IMR-90 (cell line): ENCODE data around the gene EPB41L3. TPM values are rescaled to one million over a fixed set of nuclear protein-coding genes. Genes with fewer than 3 reads are reported as not detected.

Source experiments
- ATAC-seq: fragments of 200-7000 bp; cut with Tn5 transposase; 2 replicates; pipeline ENCODE4 v1.9.1; 2020; ENCODE audit warnings: low read depth, mild to moderate bottlenecking, moderate library complexity
- BruUV-seq: library from RNA; stranded (reverse); fragments of 400-500 nt; replicated peaks from 2 replicates; lab custom pipeline; 2021; lab: Mats Ljungman, UMichigan
- CTCF ChIA-PET: fragments of 300-600 bp; formaldehyde crosslinking; extraction: SDS; loops from one replicate; lab custom pipeline; 2021; ENCODE audit warnings: antibody characterized with exemption; lab: Yijun Ruan, JAX
- POLR2A ChIA-PET: fragments of 300-600 bp; sonication (Branson Sonifier 250); formaldehyde crosslinking; loops from one replicate; lab custom pipeline; 2022; ENCODE audit warnings: antibody characterized with exemption; ENCODE audit not compliant: unreplicated experiment; lab: Charles Lee
- DNase-seq: peaks from one replicate; pipeline ENCODE4 v3.0.0; 2013
- H2AFZ ChIP-seq: replicated peaks from 2 replicates; pipeline ENCODE3; 2013; ENCODE audit warnings: low read length, mild to moderate bottlenecking; ENCODE audit not compliant: poor library complexity
- H2AK5ac ChIP-seq: 2 replicates; pipeline ENCODE4 v1.6.1; 2013; ENCODE audit warnings: low read depth, low read length, inconsistent platforms
- H2AK9ac ChIP-seq: replicated peaks from 2 replicates; pipeline ENCODE3; 2013; ENCODE audit warnings: mild to moderate bottlenecking, low read depth, low read length, moderate library complexity; ENCODE audit not compliant: poor library complexity
- H2BK120ac ChIP-seq: 2 replicates; pipeline ENCODE4 v1.6.1; 2013; ENCODE audit warnings: low read depth, low read length, inconsistent platforms
- H2BK15ac ChIP-seq: 3 replicates; pipeline ENCODE4 v1.6.1; 2013; ENCODE audit warnings: low read depth, low read length, inconsistent platforms
- H2BK20ac ChIP-seq: 2 replicates; pipeline ENCODE4 v1.6.1; 2013; ENCODE audit warnings: low read depth, mild to moderate bottlenecking, inconsistent platforms, low read length, moderate library complexity
- H2BK5ac ChIP-seq: 2 replicates; pipeline ENCODE4 v1.6.1; 2013; ENCODE audit warnings: mild to moderate bottlenecking, low read depth, low read length, inconsistent platforms; ENCODE audit not compliant: poor library complexity, severe bottlenecking
- H3K14ac ChIP-seq: replicated peaks from 2 replicates; pipeline ENCODE4 v1.6.1; 2013; ENCODE audit warnings: low read depth, low read length, inconsistent platforms
- H3K18ac ChIP-seq: 2 replicates; pipeline ENCODE4 v1.6.1; 2013; ENCODE audit warnings: low read depth, low read length, control low read depth
- H3K23ac ChIP-seq: 2 replicates; pipeline ENCODE4 v1.6.1; 2013; ENCODE audit warnings: low read depth, low read length, inconsistent platforms
- H3K27ac ChIP-seq: 2 replicates; pipeline ENCODE4 v1.5.1; 2013; ENCODE audit warnings: mild to moderate bottlenecking, control low read depth, low read length; ENCODE audit not compliant: insufficient read depth
- H3K27me3 ChIP-seq: 2 replicates; pipeline ENCODE4 v1.6.1; 2013; ENCODE audit warnings: low read length; ENCODE audit not compliant: control insufficient read depth, insufficient read depth
- H3K36me3 ChIP-seq: 2 replicates; pipeline ENCODE4 v1.6.1; 2013; ENCODE audit warnings: low read length, mixed read lengths; ENCODE audit not compliant: control insufficient read depth, insufficient read depth
- H3K4ac ChIP-seq: 2 replicates; pipeline ENCODE4 v1.6.1; 2013; ENCODE audit warnings: low read depth, low read length, inconsistent platforms
- H3K4me1 ChIP-seq: 2 replicates; pipeline ENCODE4 v1.6.1; 2013; ENCODE audit warnings: low read length, mixed read lengths; ENCODE audit not compliant: control insufficient read depth, insufficient read depth
- H3K4me2 ChIP-seq: 2 replicates; pipeline ENCODE4 v1.6.1; 2013; ENCODE audit warnings: low read depth, mild to moderate bottlenecking, control low read depth, low read length, moderate library complexity
- H3K4me3 ChIP-seq: 2 replicates; pipeline ENCODE4 v1.5.1; 2013; ENCODE audit warnings: low read depth, mild to moderate bottlenecking, control low read depth, low read length, moderate library complexity; ENCODE audit not compliant: insufficient read depth
- H3K56ac ChIP-seq: 2 replicates; pipeline ENCODE4 v1.6.1; 2013; ENCODE audit warnings: low read length, inconsistent platforms; ENCODE audit not compliant: insufficient read depth; ENCODE audit errors: extremely low read depth
- H3K79me1 ChIP-seq, 2 experiments: 2 replicates each; pipeline ENCODE4 v1.6.1; 2013; ENCODE audit warnings: low read length in 2 of 2, inconsistent platforms in 1 of 2, low read depth in 1 of 2
- H3K9ac ChIP-seq: 2 replicates; pipeline ENCODE4 v1.6.1; 2013; ENCODE audit warnings: low read depth, low read length, control low read depth
- H3K9me1 ChIP-seq: 2 replicates; pipeline ENCODE4 v1.6.1; 2013; ENCODE audit warnings: low read length, inconsistent platforms; ENCODE audit not compliant: insufficient read depth
- H3K9me3 ChIP-seq: 2 replicates; pipeline ENCODE4 v1.6.1; 2013; ENCODE audit warnings: low read length; ENCODE audit not compliant: control insufficient read depth, insufficient read depth
- H4K20me1 ChIP-seq: 2 replicates; pipeline ENCODE4 v1.6.1; 2013; ENCODE audit warnings: low read length, inconsistent platforms; ENCODE audit not compliant: insufficient read depth
- H4K5ac ChIP-seq: 2 replicates; pipeline ENCODE4 v1.6.1; 2013; ENCODE audit warnings: mild to moderate bottlenecking, low read depth, low read length, control low read depth
- H4K8ac ChIP-seq, 2 experiments: 2 replicates each; pipeline ENCODE4 v1.6.1; 2013; ENCODE audit warnings: low read depth in 2 of 2, low read length in 2 of 2, control low read depth in 1 of 2, inconsistent platforms in 1 of 2
- H4K91ac ChIP-seq: 2 replicates; pipeline ENCODE4 v1.6.1; 2013; ENCODE audit warnings: low read depth, low read length, inconsistent platforms; ENCODE audit not compliant: insufficient read depth
- BHLHE40 ChIP-seq: fragments of 150-350 bp; IDR thresholded peaks from 2 replicates; pipeline ENCODE4 v1.6.1; 2016; ENCODE audit warnings: mild to moderate bottlenecking, low read depth, low read length
- CEBPB ChIP-seq: IDR thresholded peaks from 2 replicates; pipeline ENCODE4 v1.6.1; 2012; ENCODE audit warnings: low read depth, low read length, improper control_type of control experiment
- CHD1 ChIP-seq: IDR thresholded peaks from 2 replicates; pipeline ENCODE4 v1.6.1; 2012; ENCODE audit warnings: low read depth, low read length, improper control_type of control experiment
- FOS ChIP-seq: fragments of 150-350 bp; IDR thresholded peaks from 2 replicates; pipeline ENCODE4 v1.6.1; 2016; ENCODE audit warnings: low read depth, low read length
- MAFK ChIP-seq: IDR thresholded peaks from 2 replicates; pipeline ENCODE4 v1.6.1; 2012; ENCODE audit warnings: low read depth, low read length, improper control_type of control experiment
- MXI1 ChIP-seq: IDR thresholded peaks from 2 replicates; pipeline ENCODE4 v1.6.1; 2012; ENCODE audit warnings: low read depth, mild to moderate bottlenecking, low read length, moderate library complexity, borderline replicate concordance
- POLR2A ChIP-seq: IDR thresholded peaks from 2 replicates; pipeline ENCODE4 v1.6.1; 2012; ENCODE audit warnings: mild to moderate bottlenecking, low read depth, low read length
- RAD21 ChIP-seq: IDR thresholded peaks from 2 replicates; pipeline ENCODE4 v1.6.1; 2012; ENCODE audit warnings: low read length, improper control_type of control experiment
- RCOR1 ChIP-seq: IDR thresholded peaks from 2 replicates; pipeline ENCODE4 v1.6.1; 2012; ENCODE audit warnings: mild to moderate bottlenecking, low read length, improper control_type of control experiment; ENCODE audit not compliant: insufficient replicate concordance
- RFX5 ChIP-seq: IDR thresholded peaks from 2 replicates; pipeline ENCODE4 v1.8.0; 2012; ENCODE audit warnings: low read depth, mild to moderate bottlenecking, low read length, moderate library complexity
- SMC3 ChIP-seq: fragments of 150-350 bp; IDR thresholded peaks from 2 replicates; pipeline ENCODE4 v1.6.1; 2016; ENCODE audit warnings: low read depth, mild to moderate bottlenecking, antibody characterized with exemption, low read length, moderate library complexity
- WGBS, 2 experiments: methylation state at CpG; one replicate each; pipeline versions ENCODE4 v1.1.5 to v1.1.7; 2013; ENCODE audit warnings: missing lambda C conversion rate in 2 of 2; ENCODE audit not compliant: insufficient read length in 1 of 2; ENCODE audit errors: extremely low coverage in 2 of 2; 5-methylcytosine and 5-hydroxymethylcytosine counted together
- dilution Hi-C: fragments of 300-500 bp; cut with HindIII; formaldehyde crosslinking; loops from one replicate; pipeline ENCODE4 v1.14.3; 2018; ENCODE audit warnings: low sequenced_read_pairs; ENCODE audit not compliant: unreplicated experiment
- in situ Hi-C: fragments of 300-500 bp; cut with MboI; formaldehyde crosslinking; loops from 3 replicates; pipeline ENCODE4 v1.14.3; 2019; ENCODE audit warnings: low sequenced_read_pairs, inconsistent platforms, mixed read lengths
- intact Hi-C: fragments of 100-400 bp; cut with micrococcal nuclease; formaldehyde crosslinking; loops from 2 replicates; pipeline ENCODE4 v1.10.0; 2022
- polyA plus RNA-seq, 3 experiments: library from polyadenylated mRNA; depleted of rRNA; stranded (reverse); fragments of >200 nt; gene quantifications; 2 replicates each; pipeline ENCODE4 v1.2.3, GENCODE V29; 2012; ENCODE audit warnings: low replicate concordance in 1 of 3
- total RNA-seq: library from RNA; depleted of rRNA; stranded (reverse); fragments of >200 nt; gene quantifications from 2 replicates; pipeline ENCODE4 v1.2.3, GENCODE V29; 2012
- TF ChIP-seq, protein P1 (sequence below): fragments of 150-350 bp; IDR thresholded peaks from 2 replicates; pipeline ENCODE4 v1.6.1; 2017; ENCODE audit warnings: mild to moderate bottlenecking, antibody characterized with exemption, low read length, low read depth
- TF ChIP-seq, protein P2 (sequence below): fragments of 150-350 bp; IDR thresholded peaks from 2 replicates; pipeline ENCODE4 v1.6.1; 2016; ENCODE audit warnings: low read depth, mild to moderate bottlenecking, low read length, moderate library complexity, borderline replicate concordance
- TF ChIP-seq, protein P3 (sequence below): conservative IDR thresholded peaks from 2 replicates; pipeline ENCODE4 v1.5.1; 2012; ENCODE audit warnings: mild to moderate bottlenecking, low read depth, low read length, improper control_type of control experiment

The EPB41L3 gene
- total and polyA plus RNA-seq, 2 of the 4 experiments (the other 2 are of a cell fraction) = 36.6 to 70.3 TPM

DNA sequence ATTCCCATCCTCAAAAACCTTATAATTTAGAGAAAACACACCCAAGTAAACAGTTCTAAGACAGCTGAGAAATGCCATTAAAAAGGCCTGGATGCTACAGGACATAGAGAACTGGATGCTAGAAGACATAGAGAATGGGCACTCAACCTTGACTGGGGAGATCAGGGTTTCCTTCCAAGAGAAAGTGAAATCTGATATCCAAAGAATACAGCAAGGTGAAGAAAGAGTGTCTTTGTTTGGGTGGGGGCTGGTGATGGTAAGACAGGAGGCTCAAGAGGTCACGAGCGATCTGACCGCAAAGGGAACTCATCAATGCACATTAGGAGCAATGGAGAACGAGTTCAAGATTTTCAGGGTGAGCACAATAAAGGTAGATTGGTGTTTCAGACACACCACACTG lies 31.6 kb downstream of the EPB41L3 start:
- ATAC-seq = no peak
- Histone ChIP-seq H4K91ac (no peak overlapping the region; the same call in 1 of the 2 replicates), H3K27ac (no peak overlapping the region), H2BK120ac (no peak overlapping the region), H3K27me3 (no peaks in the 10 kb centered on the region), H3K4me3 (no peak overlapping the region), H3K56ac (no peak overlapping the region), H2BK20ac (no peak overlapping the region), H3K14ac (no peak overlapping the region), H3K36me3 (no peaks in the 10 kb centered on the region), H3K9ac (no peak overlapping the region), H4K20me1 (peaks cover 17% of the 10 kb centered on the region; the same call in 1 of the 2 replicates), H3K23ac (no peak overlapping the region), H3K79me1 (peaks cover 0 to 48% of the 10 kb centered on the region in 2 experiments; a peak in 3 of 4 replicates), H3K4me2 (no peak overlapping the region), H4K5ac (no peak overlapping the region), H2AK9ac (no peak overlapping the region), H2AK5ac (no peak overlapping the region), H4K8ac (no peak overlapping the region), H3K4me1 (peaks cover 5% of the 10 kb centered on the region), H3K9me1 (no peaks in the 10 kb centered on the region), H3K9me3 (no peaks in the 10 kb centered on the region), H3K4ac (no peak overlapping the region), H2BK5ac (no peak overlapping the region), H2BK15ac (no peak overlapping the region), H2AFZ (no peak overlapping the region), H3K18ac (no peak overlapping the region)
- ChIA-PET POLR2A (no interaction called here), CTCF (no interaction called here)
- no peak for DNase-seq
- BruUV-seq = no TSS peak
- no CpG with 5 or more reads among the region's 4 CpGs for WGBS, 2 experiments
- intact Hi-C loops (no loop called here), in situ Hi-C loops (no loop called here), dilution Hi-C loops (no loop called here)
- TF ChIP-seq RCOR1 = no peak
- TF ChIP-seq BHLHE40 = no peak
- no peak for TF ChIP-seq MXI1
- TF ChIP-seq, protein P1, sequence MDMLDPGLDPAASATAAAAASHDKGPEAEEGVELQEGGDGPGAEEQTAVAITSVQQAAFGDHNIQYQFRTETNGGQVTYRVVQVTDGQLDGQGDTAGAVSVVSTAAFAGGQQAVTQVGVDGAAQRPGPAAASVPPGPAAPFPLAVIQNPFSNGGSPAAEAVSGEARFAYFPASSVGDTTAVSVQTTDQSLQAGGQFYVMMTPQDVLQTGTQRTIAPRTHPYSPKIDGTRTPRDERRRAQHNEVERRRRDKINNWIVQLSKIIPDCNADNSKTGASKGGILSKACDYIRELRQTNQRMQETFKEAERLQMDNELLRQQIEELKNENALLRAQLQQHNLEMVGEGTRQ = no peak
- TF ChIP-seq, protein P2, sequence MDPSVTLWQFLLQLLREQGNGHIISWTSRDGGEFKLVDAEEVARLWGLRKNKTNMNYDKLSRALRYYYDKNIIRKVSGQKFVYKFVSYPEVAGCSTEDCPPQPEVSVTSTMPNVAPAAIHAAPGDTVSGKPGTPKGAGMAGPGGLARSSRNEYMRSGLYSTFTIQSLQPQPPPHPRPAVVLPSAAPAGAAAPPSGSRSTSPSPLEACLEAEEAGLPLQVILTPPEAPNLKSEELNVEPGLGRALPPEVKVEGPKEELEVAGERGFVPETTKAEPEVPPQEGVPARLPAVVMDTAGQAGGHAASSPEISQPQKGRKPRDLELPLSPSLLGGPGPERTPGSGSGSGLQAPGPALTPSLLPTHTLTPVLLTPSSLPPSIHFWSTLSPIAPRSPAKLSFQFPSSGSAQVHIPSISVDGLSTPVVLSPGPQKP = no peak
- TF ChIP-seq FOS = no peak
- no peak for TF ChIP-seq CHD1
- TF ChIP-seq, protein P3, sequence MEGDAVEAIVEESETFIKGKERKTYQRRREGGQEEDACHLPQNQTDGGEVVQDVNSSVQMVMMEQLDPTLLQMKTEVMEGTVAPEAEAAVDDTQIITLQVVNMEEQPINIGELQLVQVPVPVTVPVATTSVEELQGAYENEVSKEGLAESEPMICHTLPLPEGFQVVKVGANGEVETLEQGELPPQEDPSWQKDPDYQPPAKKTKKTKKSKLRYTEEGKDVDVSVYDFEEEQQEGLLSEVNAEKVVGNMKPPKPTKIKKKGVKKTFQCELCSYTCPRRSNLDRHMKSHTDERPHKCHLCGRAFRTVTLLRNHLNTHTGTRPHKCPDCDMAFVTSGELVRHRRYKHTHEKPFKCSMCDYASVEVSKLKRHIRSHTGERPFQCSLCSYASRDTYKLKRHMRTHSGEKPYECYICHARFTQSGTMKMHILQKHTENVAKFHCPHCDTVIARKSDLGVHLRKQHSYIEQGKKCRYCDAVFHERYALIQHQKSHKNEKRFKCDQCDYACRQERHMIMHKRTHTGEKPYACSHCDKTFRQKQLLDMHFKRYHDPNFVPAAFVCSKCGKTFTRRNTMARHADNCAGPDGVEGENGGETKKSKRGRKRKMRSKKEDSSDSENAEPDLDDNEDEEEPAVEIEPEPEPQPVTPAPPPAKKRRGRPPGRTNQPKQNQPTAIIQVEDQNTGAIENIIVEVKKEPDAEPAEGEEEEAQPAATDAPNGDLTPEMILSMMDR = no peak
- TF ChIP-seq RAD21 = no peak
- TF ChIP-seq MAFK = no peak
- TF ChIP-seq RFX5 = no peak
- TF ChIP-seq CEBPB = no peak
- no peak for TF ChIP-seq SMC3
- TF ChIP-seq POLR2A = no peak
